Measurements from ENCODE around the gene PCYT1B. TPM values are rescaled to one million over a fixed set of nuclear protein-coding genes. Genes with fewer than 3 reads are reported as not detected.

The PCYT1B gene
- total RNA-seq, 1 donor from 2014 or later: 22.5 TPM

- no peak for DNase-seq
Observed at GRCh38 chrX:24525455-24525854, 121.7 kb downstream of the PCYT1B start.

- no peak for DNase-seq
Observed at GRCh38 chrX:24520472-24520871, 126.7 kb downstream of the PCYT1B start.

DNA sequence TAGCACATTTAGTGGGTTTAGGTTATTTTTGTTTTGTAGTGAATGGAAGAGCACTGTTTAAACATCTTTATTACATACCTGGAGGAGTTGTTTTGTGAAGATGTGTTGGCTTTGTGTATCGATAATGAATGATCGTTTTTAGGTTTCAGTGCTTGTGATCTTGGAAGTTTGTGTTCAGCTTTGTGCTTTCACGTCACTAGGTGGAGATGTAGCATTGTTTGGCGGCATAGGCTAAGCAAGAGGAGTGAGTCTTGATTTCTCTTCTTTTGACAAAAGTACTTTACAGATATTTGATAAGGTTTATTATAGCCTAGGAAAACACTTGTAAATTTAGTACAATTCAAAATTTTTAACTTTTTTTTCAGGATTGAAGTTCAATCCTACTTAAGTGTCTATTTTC lies 131.7 kb downstream of the PCYT1B start:
- no peak for DNase-seq

- no peak for DNase-seq
Observed at GRCh38 chrX:24513416-24513815, 133.7 kb downstream of the PCYT1B start.

DNA sequence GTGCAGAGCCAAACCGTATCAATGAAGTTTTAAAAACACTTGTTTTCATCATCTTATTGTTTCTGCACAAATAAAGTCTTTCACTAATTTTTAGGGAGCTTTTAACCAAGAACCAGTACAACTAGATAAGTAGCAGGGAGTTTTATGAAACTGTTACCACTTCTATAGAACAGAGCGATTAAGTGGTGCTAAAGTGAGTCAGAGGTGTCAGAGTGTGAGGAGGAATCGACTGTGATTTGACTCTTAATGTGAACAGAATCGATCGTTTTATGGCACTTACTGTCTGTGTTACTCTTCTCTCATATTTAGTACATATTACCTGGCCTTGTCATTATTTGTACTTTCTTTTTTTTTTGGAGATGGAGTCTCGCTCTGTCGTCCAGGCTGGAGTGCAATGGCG lies 138.8 kb downstream of the PCYT1B start:
- DNase-seq: no peak

Small RNA genes lying within 50 kb of the gene (small RNA-seq; reads per million reads assigned to genes)
- gene SNRPEP9: not detected

Other genes starting within 250 kb of the PCYT1B start
- 6.2 TPM for gene PDK3, start 182.1 kb downstream of the PCYT1B start, total RNA-seq
- 40.1 TPM for gene POLA1, start 46.6 kb upstream of the PCYT1B start, total RNA-seq